Activated B cell treated with CpG ODN at 0.5 μM for 24 hours (primary cell): ENCODE data around the gene MPZL3. TPM values are rescaled to one million over a fixed set of nuclear protein-coding genes. Genes with fewer than 3 reads are reported as not detected.
"Not testable (repeated sequence)": the region's sequence is repeated elsewhere in the genome, so short reads cannot be mapped to it uniquely, and the experiment has no call there.

Source experiments
- ATAC-seq: fragments of 200-7000 bp; cut with Tn5 transposase; one replicate; pipeline ENCODE4 v1.10.0; 2021; ENCODE audit warnings: low read depth, mild to moderate bottlenecking, moderate library complexity
- CTCF ChIA-PET: fragments of 350-600 bp; sonication (Branson Sonifier 250); formaldehyde crosslinking; loops from one replicate; lab custom pipeline; 2021; ENCODE audit warnings: antibody characterized with exemption; lab: Charles Lee
- POLR2A ChIA-PET: fragments of 350-600 bp; sonication (Branson Sonifier 250); formaldehyde crosslinking; loops from one replicate; lab custom pipeline; 2021; ENCODE audit warnings: antibody characterized with exemption; lab: Charles Lee
- DNase-seq: peaks from one replicate; pipeline ENCODE4 v3.0.0; 2022
- H3K27ac Mint-ChIP-seq: one replicate; pipeline ENCODE4 v1.8.0; 2020; ENCODE audit warnings: mixed read lengths
- H3K27me3 Mint-ChIP-seq: one replicate; pipeline ENCODE4 v1.8.0; 2021; ENCODE audit warnings: mixed read lengths
- H3K36me3 Mint-ChIP-seq: one replicate; pipeline ENCODE4 v1.8.0; 2021; ENCODE audit warnings: low read depth, mixed read lengths
- H3K4me1 Mint-ChIP-seq: one replicate; pipeline ENCODE4 v1.8.0; 2021; ENCODE audit warnings: mixed read lengths
- H3K4me3 Mint-ChIP-seq: one replicate; pipeline ENCODE4 v1.8.0; 2020; ENCODE audit warnings: mild to moderate bottlenecking, mixed read lengths
- H3K9me3 Mint-ChIP-seq: one replicate; pipeline ENCODE4 v1.8.0; 2020; ENCODE audit warnings: mixed read lengths
- CTCF ChIP-seq: fragments of 200-600 bp; IDR thresholded peaks from one replicate; pipeline ENCODE4 v1.8.0; 2022; ENCODE audit warnings: antibody characterized with exemption, mild to moderate bottlenecking
- intact Hi-C: fragments of 100-400 bp; cut with micrococcal nuclease; formaldehyde crosslinking; loops from one replicate; pipeline ENCODE4 v1.15.1; 2024
- total RNA-seq: library from RNA; stranded (reverse); gene quantifications from 2 replicates; pipeline ENCODE4 v1.2.3, GENCODE V29; 2022

The MPZL3 gene
- total RNA-seq, 1 donor from 2014 or later: 2.9 TPM

GRCh38 chr11:118184784-118185579 lies 67.2 kb downstream of the MPZL3 start:
- Mint-ChIP-seq H3K27me3 (peaks cover 27% of the 10 kb centered on the region), H3K4me3 (no peak overlapping the region), H3K27ac (no peak overlapping the region), H3K9me3 (no peaks in the 10 kb centered on the region), H3K4me1 (no peaks in the 10 kb centered on the region), H3K36me3 (no peaks in the 10 kb centered on the region)
- TF ChIP-seq CTCF: no peak
- ChIA-PET POLR2A (interaction anchor here (0.7 kb wide), 1 partner anchor 51 kb away, joined by 3 read pairs; no protein-coding TSS in a partner anchor), CTCF (interaction anchor here (0.9 to 1.1 kb wide), 2 partner anchors 13 to 14 kb away, joined by 3 read pairs; no protein-coding TSS in a partner anchor)
- intact Hi-C loops: no loop called here
- no peak for DNase-seq
- no peak for ATAC-seq

- H3K36me3 Mint-ChIP-seq, intact Hi-C loops, H3K27ac Mint-ChIP-seq, ATAC-seq, H3K9me3 Mint-ChIP-seq, H3K4me3 Mint-ChIP-seq, H3K4me1 Mint-ChIP-seq, CTCF ChIA-PET, DNase-seq: not testable (repeated sequence)
- peaks cover 28% of the 10 kb centered on the region for H3K27me3 Mint-ChIP-seq
- POLR2A ChIA-PET: interaction anchor here (0.6 kb wide), 1 partner anchor 364 kb away, joined by 4 read pairs; no protein-coding TSS in a partner anchor
Measured at GRCh38 chr11:118183691-118184090, 68.5 kb downstream of the MPZL3 start.

- ATAC-seq (no peak), DNase-seq (no peak)
- intact Hi-C loops: no loop called here
- no peak for TF ChIP-seq CTCF
- CTCF ChIA-PET: interaction anchor here (0.9 kb wide), 1 partner anchor 18 kb away, joined by 3 read pairs; no protein-coding TSS in a partner anchor
- Mint-ChIP-seq H3K27me3 (peaks cover 17% of the 10 kb centered on the region), H3K27ac (no peak overlapping the region), H3K4me1 (no peaks in the 10 kb centered on the region), H3K4me3 (no peak overlapping the region), H3K36me3 (no peaks in the 10 kb centered on the region), H3K9me3 (no peaks in the 10 kb centered on the region)
- POLR2A ChIA-PET: no interaction called here
Measured at GRCh38 chr11:118180300-118180703, 71.9 kb downstream of the MPZL3 start.

- intact Hi-C loops: no loop called here
- no peaks in the 10 kb centered on the region for H3K9me3 Mint-ChIP-seq
- no peak for ATAC-seq
- TF ChIP-seq CTCF: no peak
- ChIA-PET POLR2A (no interaction called here), CTCF (no interaction called here)
- H3K4me1 Mint-ChIP-seq: no peaks in the 10 kb centered on the region
- no peak overlapping the region for H3K27ac Mint-ChIP-seq
- H3K27me3 Mint-ChIP-seq: peaks cover 18% of the 10 kb centered on the region
- no peak for DNase-seq
- no peak overlapping the region for H3K4me3 Mint-ChIP-seq
- H3K36me3 Mint-ChIP-seq: no peaks in the 10 kb centered on the region
Measured at GRCh38 chr11:118176778-118177134, 75.4 kb downstream of the MPZL3 start.

Other genes starting within 250 kb of the MPZL3 start
- gene TMPRSS4, start 175.3 kb downstream of the MPZL3 start, total RNA-seq: not detected in 2 replicates
- 1.8 and 1.9 TPM in 2 replicates for gene SMIM35, start 165.4 kb downstream of the MPZL3 start, total RNA-seq
- gene SCN4B, start 99.5 kb downstream of the MPZL3 start, total RNA-seq: not detected in 2 replicates
- gene SCN2B, start 75.7 kb downstream of the MPZL3 start, total RNA-seq: not detected in 2 replicates
- gene JAML, start 27.4 kb downstream of the MPZL3 start, total RNA-seq: 1.2 and 1.5 TPM in 2 replicates
- gene MPZL2, start 11.9 kb upstream of the MPZL3 start, total RNA-seq: 0.29 TPM in 1 of 2 replicates, not detected in the other
- 0.59 and 0.95 TPM in 2 replicates for gene CD3E, start 52.4 kb upstream of the MPZL3 start, total RNA-seq
- 1.8 TPM in 1 of 2 replicates, not detected in the other for gene CD3D, start 90.3 kb upstream of the MPZL3 start, total RNA-seq
- 0.20 TPM in 1 of 2 replicates, not detected in the other for gene CD3G, start 92.0 kb upstream of the MPZL3 start, total RNA-seq
- 28.4 and 34.2 TPM in 2 replicates for gene UBE4A, start 107.2 kb upstream of the MPZL3 start, total RNA-seq
- gene ATP5MG, start 149.2 kb upstream of the MPZL3 start, total RNA-seq: 199 and 230 TPM in 2 replicates
- 104 and 117 TPM in 2 replicates for gene KMT2A, start 184.1 kb upstream of the MPZL3 start, total RNA-seq